ENCODE measurements around the gene DNAJC1.

The DNAJC1 gene

DNA sequence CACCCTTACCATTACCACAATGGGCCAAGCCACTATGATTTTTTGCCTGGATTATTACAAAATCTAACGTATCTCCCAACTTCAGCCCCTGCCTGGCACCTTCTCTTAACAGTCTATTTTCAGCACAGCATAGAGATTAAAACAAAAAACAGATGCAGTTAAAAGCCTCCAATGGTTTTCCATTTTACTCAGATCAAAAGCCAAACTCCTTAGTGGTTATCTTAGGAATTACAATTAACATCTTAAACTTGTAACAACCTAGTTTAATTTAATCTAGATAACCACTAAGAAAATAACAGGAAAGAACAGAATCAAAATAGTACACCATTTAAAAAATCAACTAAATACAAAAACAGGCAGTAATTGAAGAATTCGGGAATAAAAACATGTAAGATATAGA, 43.5 kb downstream of the DNAJC1 start:
- no peak for DNase-seq (ENCODE audit: low spot score)

GRCh38 chr10:21954690-21955089, 48.8 kb downstream of the DNAJC1 start:
- no peak for DNase-seq (ENCODE audit: low spot score)

- no peak for DNase-seq (ENCODE audit: low spot score)
These were observed 49.4 kb downstream of the DNAJC1 start for GRCh38 chr10:21954132-21954531.

GRCh38 chr10:21953585-21954057, 49.9 kb downstream of the DNAJC1 start:
- peak; percentile 85 for DNase-seq (ENCODE audit: low spot score)

GRCh38 chr10:21950566-21950965, 53.0 kb downstream of the DNAJC1 start:
- no peak for DNase-seq (ENCODE audit: low spot score)

- DNase-seq (ENCODE audit: low spot score), result no peak
These were observed 56.6 kb downstream of the DNAJC1 start for GRCh38 chr10:21946946-21947345.

DNA sequence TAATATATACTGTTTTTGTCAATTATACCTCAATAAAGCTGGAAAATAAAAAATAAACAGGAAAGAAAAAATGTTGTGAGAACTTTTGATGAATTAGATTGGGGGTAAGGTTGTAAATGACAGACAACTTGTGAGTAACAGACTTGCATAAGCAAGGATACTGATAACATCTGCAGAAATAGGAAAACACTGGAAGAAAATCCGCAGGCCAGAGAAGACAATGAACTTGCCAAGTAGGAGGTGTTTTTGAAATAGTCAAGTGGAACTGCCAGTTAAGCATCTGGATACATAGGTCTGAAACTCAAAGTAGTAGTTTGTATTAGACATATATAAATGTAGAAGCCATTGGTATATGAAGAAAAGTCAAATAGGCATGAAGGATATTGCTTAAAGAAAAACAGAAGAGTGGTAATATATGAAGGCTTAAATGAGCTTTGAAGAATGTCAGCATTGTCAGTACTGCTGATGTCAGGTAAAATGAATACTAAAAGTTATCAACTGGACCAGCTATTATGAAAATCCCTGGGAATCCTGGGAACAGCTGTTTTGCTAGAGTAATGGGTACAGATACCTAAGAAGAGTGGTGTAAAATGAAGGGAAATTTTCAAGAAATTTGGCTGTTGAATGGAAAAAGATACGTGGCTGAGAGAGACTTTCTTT, 58.7 kb downstream of the DNAJC1 start:
- DNase-seq (ENCODE audit: low spot score), result no peak

DNA sequence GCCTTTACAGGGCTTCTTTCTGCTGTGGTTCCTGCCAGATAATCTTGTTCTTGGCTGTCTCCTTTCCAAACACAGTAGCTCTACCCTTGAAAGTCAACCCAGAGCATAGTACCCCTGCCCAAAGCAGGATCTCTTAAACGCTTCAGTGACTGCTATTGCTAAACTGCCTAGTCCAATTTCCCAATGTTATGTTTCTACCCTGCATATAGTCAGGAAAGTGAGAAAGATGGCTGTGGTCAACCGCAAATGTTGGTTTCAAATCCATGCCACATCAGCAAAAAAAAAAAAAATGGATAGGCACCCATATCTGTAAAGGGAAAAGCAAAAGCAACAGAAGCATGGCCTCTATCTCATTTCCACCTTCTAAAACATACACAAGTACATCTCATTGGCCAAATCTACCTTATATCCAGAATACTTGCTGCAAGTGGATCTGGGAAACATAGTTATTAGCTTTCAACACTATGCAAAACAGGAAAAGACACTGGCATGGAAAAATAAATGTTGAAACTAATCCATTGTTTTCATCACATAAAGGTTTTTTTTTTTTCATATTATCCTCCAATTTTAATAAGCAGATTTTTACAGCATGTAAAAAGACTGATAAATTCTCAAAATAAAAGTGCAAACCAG, 59.8 kb downstream of the DNAJC1 start:
- DNase-seq (ENCODE audit: low spot score), result peak; percentile 23

- DNase-seq (ENCODE audit: low spot score), result no peak
These were observed 68.0 kb downstream of the DNAJC1 start for GRCh38 chr10:21935439-21936023.

- no peak for DNase-seq (ENCODE audit: low spot score)
These were observed 69.2 kb downstream of the DNAJC1 start for GRCh38 chr10:21934307-21934706.

DNA sequence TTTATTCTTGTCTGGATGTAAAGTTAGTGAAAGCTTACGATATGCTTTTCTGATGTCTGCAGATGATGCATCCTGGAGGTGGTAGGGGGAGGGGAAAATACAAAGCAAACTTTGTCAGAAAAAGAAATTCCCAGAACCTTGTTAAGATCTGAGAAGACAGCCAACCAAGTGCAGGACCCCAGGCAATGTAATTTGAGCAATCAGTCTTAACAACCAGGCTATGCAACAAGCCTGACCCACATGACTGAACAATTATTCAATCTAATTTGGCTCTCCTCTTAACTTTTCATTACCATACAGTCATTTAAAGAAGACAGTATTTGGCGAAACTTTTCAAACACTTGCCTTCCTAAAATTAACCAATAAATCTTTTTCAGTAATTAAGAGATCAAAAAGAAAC, 74.5 kb downstream of the DNAJC1 start:
- no peak for DNase-seq (ENCODE audit: low spot score)

GRCh38 chr10:21927631-21928353, 75.7 kb downstream of the DNAJC1 start:
- DNase-seq (ENCODE audit: low spot score), result no peak

GRCh38 chr10:21926949-21927348, 76.6 kb downstream of the DNAJC1 start:
- DNase-seq (ENCODE audit: low spot score), result no peak

DNA sequence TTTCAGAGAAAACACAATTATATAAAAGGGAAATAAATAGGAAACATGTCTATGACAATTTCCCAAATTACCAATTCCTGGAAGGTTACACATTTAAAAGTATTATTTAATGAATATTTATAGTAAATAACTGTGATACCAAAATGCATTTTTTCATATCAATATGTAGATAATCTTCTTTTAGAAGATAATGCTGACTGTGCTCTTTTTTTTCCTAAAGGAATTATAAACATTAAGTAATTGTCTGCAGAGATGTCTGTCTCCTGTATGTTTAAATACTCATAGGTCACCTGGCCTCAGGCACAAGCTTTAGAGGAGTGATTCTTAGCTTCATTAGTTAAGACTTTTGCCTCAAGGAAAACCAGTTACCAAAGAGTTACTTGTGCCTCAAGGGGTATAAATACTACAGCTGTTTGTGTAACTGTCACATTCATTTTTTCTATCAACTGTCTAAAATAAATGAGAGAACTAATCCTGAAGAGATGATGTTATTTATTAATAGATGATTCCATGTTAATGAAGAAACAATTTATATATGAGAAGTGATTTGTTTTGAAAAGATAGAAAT, 77.1 kb downstream of the DNAJC1 start:
- no peak for DNase-seq (ENCODE audit: low spot score)

DNA sequence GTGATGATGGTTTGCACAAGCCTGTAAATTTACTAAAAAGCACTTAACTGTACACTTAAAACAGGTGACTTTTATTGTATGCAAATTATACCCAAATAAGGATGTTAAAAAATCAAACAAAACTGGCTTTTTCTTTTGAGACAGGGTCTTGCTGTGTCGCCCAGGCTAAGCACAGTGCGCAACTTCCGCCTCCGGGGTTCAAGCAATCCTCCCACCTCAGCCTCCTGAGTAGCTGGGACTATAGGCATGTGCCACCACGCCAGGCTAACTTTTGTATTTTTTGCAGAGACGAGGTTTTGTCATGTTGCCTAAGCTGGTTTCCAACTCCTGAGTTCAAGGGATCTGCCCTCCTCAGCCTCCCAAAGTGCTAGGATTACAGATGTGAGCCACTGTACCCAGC, 77.7 kb downstream of the DNAJC1 start:
- DNase-seq (ENCODE audit: low spot score), result no peak

GRCh38 chr10:21924511-21924910, 79.0 kb downstream of the DNAJC1 start:
- DNase-seq (ENCODE audit: low spot score), result no peak

GRCh38 chr10:21920633-21921032, 82.9 kb downstream of the DNAJC1 start:
- DNase-seq (ENCODE audit: low spot score), result no peak

- no peak for DNase-seq (ENCODE audit: low spot score)
These were observed 83.6 kb downstream of the DNAJC1 start for GRCh38 chr10:21919906-21920305.

DNA sequence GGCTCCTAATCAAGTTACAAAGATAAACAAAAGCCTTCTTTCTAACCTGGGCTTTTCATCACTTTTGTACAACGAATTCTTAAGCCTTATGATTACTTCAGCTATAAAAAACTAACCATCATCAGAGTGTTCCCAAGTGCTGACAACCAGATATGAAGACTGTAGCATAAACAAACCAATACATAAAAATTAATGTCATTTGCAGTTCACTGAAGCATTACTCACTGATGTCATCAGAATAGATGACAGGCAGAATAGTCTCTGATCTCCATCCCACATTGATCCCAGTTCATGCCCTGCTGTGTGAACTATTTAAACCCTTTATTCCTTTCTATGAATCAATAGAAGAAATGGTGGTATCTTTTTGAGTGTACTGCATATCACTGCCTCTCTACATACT, 84.4 kb downstream of the DNAJC1 start:
- DNase-seq (ENCODE audit: low spot score), result peak; percentile 17

DNA sequence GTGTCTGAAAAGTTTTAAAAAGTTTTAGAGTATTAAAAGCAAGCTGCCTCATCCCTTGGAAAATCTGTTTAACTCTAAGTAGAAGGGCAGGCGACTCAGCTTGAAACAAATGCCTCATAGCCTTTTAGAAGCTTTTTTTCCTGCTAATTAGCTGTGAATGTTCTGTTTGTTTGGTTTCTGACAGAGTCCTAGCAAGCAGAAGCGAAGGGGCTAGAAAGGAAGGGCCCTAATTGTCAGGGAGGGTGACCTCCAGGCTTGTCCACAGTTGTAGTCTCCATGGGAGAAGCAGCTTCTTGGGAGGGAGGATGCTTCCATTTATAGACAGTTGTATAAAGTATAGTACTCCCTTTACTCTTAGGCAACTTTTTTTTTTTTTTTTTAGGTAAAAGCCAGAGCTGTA, 90.9 kb downstream of the DNAJC1 start:
- DNase-seq (ENCODE audit: low spot score), result no peak

GRCh38 chr10:21910798-21911197, 92.7 kb downstream of the DNAJC1 start:
- no peak for DNase-seq (ENCODE audit: low spot score)

DNA sequence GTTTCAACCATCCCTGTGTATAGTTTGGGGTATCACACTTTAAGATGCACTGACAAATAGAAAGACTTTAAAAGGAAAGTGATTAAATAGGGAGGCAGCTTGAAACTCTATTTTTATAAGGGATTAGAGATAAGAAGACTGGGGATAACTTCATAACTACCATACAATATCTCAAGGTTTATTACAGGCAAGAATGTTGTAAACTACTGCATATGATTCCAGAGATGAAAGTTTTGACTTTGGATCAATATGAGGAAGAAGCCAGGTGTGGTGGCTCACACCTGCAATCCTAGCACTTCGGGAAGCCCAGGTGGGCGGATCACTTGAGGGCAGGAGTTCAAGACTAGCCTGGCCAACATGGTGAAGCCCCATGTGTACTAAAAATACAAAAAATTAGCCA, 96.1 kb downstream of the DNAJC1 start:
- DNase-seq (ENCODE audit: low spot score), result no peak

DNA sequence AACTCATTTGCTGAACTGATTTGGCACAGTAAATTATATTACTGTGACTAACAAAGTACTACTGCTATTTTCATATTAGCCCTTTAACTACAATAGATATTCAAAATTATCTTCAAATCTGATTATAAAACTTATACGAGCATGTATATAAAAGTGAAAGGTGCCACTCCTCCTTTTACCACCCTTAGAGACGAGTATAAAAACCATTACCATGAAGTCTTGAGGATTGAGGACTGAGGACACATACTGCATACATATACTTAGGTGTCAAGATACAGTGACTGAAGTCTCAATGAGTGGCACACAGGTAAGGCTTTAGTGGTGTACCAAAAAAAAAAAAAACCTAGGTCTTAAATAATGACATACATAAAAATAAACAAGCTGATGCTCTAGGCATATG, 98.6 kb downstream of the DNAJC1 start:
- no peak for DNase-seq (ENCODE audit: low spot score)
